ENCODE measurements around the gene ZNF638.

The ZNF638 gene

GRCh38 chr2:71474116-71474743, 142.6 kb downstream of the ZNF638 start:
- Histone ChIP-seq H3K27ac (ENCODE audit: low read depth, low read length) (no peak overlapping the region), H3K9ac (ENCODE audit: low read depth, low read length) (no peak overlapping the region), H3K4me3 (ENCODE audit: low read length) (no peak overlapping the region), H3K9me3 (ENCODE audit: insufficient read depth, low read depth, low read length) (no peaks in the 10 kb centered on the region), H3K27me3 (ENCODE audit: insufficient read depth, low read length) (peaks cover 8% of the 10 kb centered on the region), H3K36me3 (ENCODE audit: insufficient read depth, low read length) (no peaks in the 10 kb centered on the region), H3K4me1 (ENCODE audit: insufficient read depth, low read length) (no peaks in the 10 kb centered on the region)
- 95% methylated on average over 5 of the region's 5 CpGs for WGBS

GRCh38 chr2:71474744-71475397, 143.3 kb downstream of the ZNF638 start:
- Histone ChIP-seq H3K27me3 (ENCODE audit: insufficient read depth, low read length) (0 out of 2 replicates have a peak, but pooled peaks cover 3% of the 10 kb centered on the region), H3K4me3 (ENCODE audit: low read length) (no peak overlapping the region), H3K4me1 (ENCODE audit: insufficient read depth, low read length) (no peaks in the 10 kb centered on the region), H3K9ac (ENCODE audit: low read depth, low read length) (no peak overlapping the region), H3K9me3 (ENCODE audit: insufficient read depth, low read depth, low read length) (no peaks in the 10 kb centered on the region), H3K36me3 (ENCODE audit: insufficient read depth, low read length) (no peaks in the 10 kb centered on the region), H3K27ac (ENCODE audit: low read depth, low read length) (no peak overlapping the region)
- 93% methylated on average over 10 of the region's 10 CpGs for WGBS

GRCh38 chr2:71476495-71476894, 144.9 kb downstream of the ZNF638 start:
- no peaks in the 10 kb centered on the region for H3K4me1 ChIP-seq (ENCODE audit: insufficient read depth, low read length)
- H3K9me3 ChIP-seq (ENCODE audit: insufficient read depth, low read depth, low read length): no peaks in the 10 kb centered on the region
- no peak overlapping the region for H3K4me3 ChIP-seq (ENCODE audit: low read length)
- no peak overlapping the region for H3K9ac ChIP-seq (ENCODE audit: low read depth, low read length)
- WGBS: 85% methylated on average over 1 of the region's 1 CpG
- H3K36me3 ChIP-seq (ENCODE audit: insufficient read depth, low read length): no peaks in the 10 kb centered on the region
- no peaks in the 10 kb centered on the region for H3K27me3 ChIP-seq (ENCODE audit: insufficient read depth, low read length)
- no peak overlapping the region for H3K27ac ChIP-seq (ENCODE audit: low read depth, low read length)

- no peak overlapping the region for H3K4me3 ChIP-seq (ENCODE audit: low read length)
- H3K4me1 ChIP-seq (ENCODE audit: insufficient read depth, low read length): no peaks in the 10 kb centered on the region
- H3K9ac ChIP-seq (ENCODE audit: low read depth, low read length): no peak overlapping the region
- no peaks in the 10 kb centered on the region for H3K9me3 ChIP-seq (ENCODE audit: insufficient read depth, low read depth, low read length)
- no peak overlapping the region for H3K27ac ChIP-seq (ENCODE audit: low read depth, low read length)
- no peaks in the 10 kb centered on the region for H3K27me3 ChIP-seq (ENCODE audit: insufficient read depth, low read length)
- WGBS: 94% methylated on average over 6 of the region's 6 CpGs
- no peaks in the 10 kb centered on the region for H3K36me3 ChIP-seq (ENCODE audit: insufficient read depth, low read length)
These were observed 145.7 kb downstream of the ZNF638 start for GRCh38 chr2:71477231-71477691.

- 73% methylated on average over 6 of the region's 6 CpGs for WGBS
- Histone ChIP-seq H3K9me3 (ENCODE audit: insufficient read depth, low read depth, low read length) (no peaks in the 10 kb centered on the region), H3K4me1 (ENCODE audit: insufficient read depth, low read length) (no peaks in the 10 kb centered on the region), H3K27ac (ENCODE audit: low read depth, low read length) (no peak overlapping the region), H3K9ac (ENCODE audit: low read depth, low read length) (no peak overlapping the region), H3K27me3 (ENCODE audit: insufficient read depth, low read length) (no peaks in the 10 kb centered on the region), H3K4me3 (ENCODE audit: low read length) (no peak overlapping the region), H3K36me3 (ENCODE audit: insufficient read depth, low read length) (no peaks in the 10 kb centered on the region)
These were observed 147.2 kb downstream of the ZNF638 start for GRCh38 chr2:71478806-71479205.

GRCh38 chr2:71479261-71479660, 147.7 kb downstream of the ZNF638 start:
- no peaks in the 10 kb centered on the region for H3K9me3 ChIP-seq (ENCODE audit: insufficient read depth, low read depth, low read length)
- no peaks in the 10 kb centered on the region for H3K4me1 ChIP-seq (ENCODE audit: insufficient read depth, low read length)
- H3K27ac ChIP-seq (ENCODE audit: low read depth, low read length): no peak overlapping the region
- no peak overlapping the region for H3K9ac ChIP-seq (ENCODE audit: low read depth, low read length)
- H3K4me3 ChIP-seq (ENCODE audit: low read length): no peak overlapping the region
- H3K27me3 ChIP-seq (ENCODE audit: insufficient read depth, low read length): no peaks in the 10 kb centered on the region
- WGBS: 90% methylated on average over 5 of the region's 5 CpGs
- no peaks in the 10 kb centered on the region for H3K36me3 ChIP-seq (ENCODE audit: insufficient read depth, low read length)

- no peaks in the 10 kb centered on the region for H3K9me3 ChIP-seq (ENCODE audit: insufficient read depth, low read depth, low read length)
- no peak overlapping the region for H3K27ac ChIP-seq (ENCODE audit: low read depth, low read length)
- no peak overlapping the region for H3K9ac ChIP-seq (ENCODE audit: low read depth, low read length)
- no peaks in the 10 kb centered on the region for H3K36me3 ChIP-seq (ENCODE audit: insufficient read depth, low read length)
- H3K4me1 ChIP-seq (ENCODE audit: insufficient read depth, low read length): 0 out of 2 replicates have a peak, but pooled peaks cover 1% of the 10 kb centered on the region
- WGBS: 93% methylated on average over 4 of the region's 4 CpGs
- H3K4me3 ChIP-seq (ENCODE audit: low read length): no peak overlapping the region
- no peaks in the 10 kb centered on the region for H3K27me3 ChIP-seq (ENCODE audit: insufficient read depth, low read length)
These were observed 149.5 kb downstream of the ZNF638 start for GRCh38 chr2:71481111-71481510.

GRCh38 chr2:71482055-71482454, 150.5 kb downstream of the ZNF638 start:
- no peak overlapping the region for H3K9ac ChIP-seq (ENCODE audit: low read depth, low read length)
- no peak overlapping the region for H3K27ac ChIP-seq (ENCODE audit: low read depth, low read length)
- no peaks in the 10 kb centered on the region for H3K27me3 ChIP-seq (ENCODE audit: insufficient read depth, low read length)
- no peaks in the 10 kb centered on the region for H3K9me3 ChIP-seq (ENCODE audit: insufficient read depth, low read depth, low read length)
- WGBS: 59% methylated on average over 4 of the region's 4 CpGs
- H3K36me3 ChIP-seq (ENCODE audit: insufficient read depth, low read length): no peaks in the 10 kb centered on the region
- peaks cover 10% of the 10 kb centered on the region for H3K4me1 ChIP-seq (ENCODE audit: insufficient read depth, low read length)
- H3K4me3 ChIP-seq (ENCODE audit: low read length): no peak overlapping the region

GRCh38 chr2:71483246-71483645, 151.7 kb downstream of the ZNF638 start:
- Histone ChIP-seq H3K9me3 (ENCODE audit: insufficient read depth, low read depth, low read length) (no peaks in the 10 kb centered on the region), H3K27ac (ENCODE audit: low read depth, low read length) (no peak overlapping the region), H3K36me3 (ENCODE audit: insufficient read depth, low read length) (no peaks in the 10 kb centered on the region), H3K27me3 (ENCODE audit: insufficient read depth, low read length) (no peaks in the 10 kb centered on the region), H3K4me1 (ENCODE audit: insufficient read depth, low read length) (peaks cover 10% of the 10 kb centered on the region), H3K9ac (ENCODE audit: low read depth, low read length) (no peak overlapping the region), H3K4me3 (ENCODE audit: low read length) (no peak overlapping the region)
- WGBS: 91% methylated on average over 10 of the region's 10 CpGs

- no peaks in the 10 kb centered on the region for H3K9me3 ChIP-seq (ENCODE audit: insufficient read depth, low read depth, low read length)
- H3K4me3 ChIP-seq (ENCODE audit: low read length): no peak overlapping the region
- no peaks in the 10 kb centered on the region for H3K36me3 ChIP-seq (ENCODE audit: insufficient read depth, low read length)
- WGBS: 92% methylated on average over 1 of the region's 2 CpGs
- H3K9ac ChIP-seq (ENCODE audit: low read depth, low read length): no peak overlapping the region
- no peaks in the 10 kb centered on the region for H3K27me3 ChIP-seq (ENCODE audit: insufficient read depth, low read length)
- no peak overlapping the region for H3K27ac ChIP-seq (ENCODE audit: low read depth, low read length)
- H3K4me1 ChIP-seq (ENCODE audit: insufficient read depth, low read length): peaks cover 10% of the 10 kb centered on the region
These were observed 152.8 kb downstream of the ZNF638 start for GRCh38 chr2:71484354-71484753.
